ENCODE data around the gene NBEAL1.
"Not testable (repeated sequence)": the region's sequence is repeated elsewhere in the genome, so short reads cannot be mapped to it uniquely, and the experiment has no call there.

Gene NBEAL1

GRCh38 chr2:203090721-203091120 is 76.0 kb downstream of the NBEAL1 start:
- not testable (repeated sequence) for H3K27ac ChIP-seq (ENCODE audit: low read depth, low read length); H3K27me3 ChIP-seq (ENCODE audit: control insufficient read depth in 5 of 5, insufficient read depth in 4 of 5, low read length in 5 of 5); H3K9ac ChIP-seq (ENCODE audit: low read length in 5 of 5); H3K9me3 ChIP-seq (ENCODE audit: control insufficient read depth in 5 of 5, low read length in 5 of 5); H3K4me3 ChIP-seq (ENCODE audit: low read depth in 1 of 5, low read length in 5 of 5); H3K4me1 ChIP-seq (ENCODE audit: control insufficient read depth in 5 of 5, insufficient read depth in 5 of 5, low read length in 5 of 5)
- peaks cover 0 to 21% (median 13%) of the 10 kb centered on the region in 5 donors for H3K36me3 ChIP-seq (ENCODE audit: control insufficient read depth in 5 of 5, insufficient read depth in 5 of 5, low read length in 5 of 5)

GRCh38 chr2:203097735-203098134 is 83.1 kb downstream of the NBEAL1 start:
- Histone ChIP-seq H3K36me3 (ENCODE audit: control insufficient read depth in 5 of 5, insufficient read depth in 5 of 5, low read length in 5 of 5) (peaks cover 16 to 45% (median 32%) of the 10 kb centered on the region in 5 donors), H3K27ac (ENCODE audit: low read depth, low read length) (no peak overlapping the region), H3K9me3 (ENCODE audit: control insufficient read depth in 5 of 5, low read length in 5 of 5) (no peaks in the 10 kb centered on the region), H3K4me3 (ENCODE audit: low read depth in 1 of 5, low read length in 5 of 5) (no peak overlapping the region), H3K9ac (ENCODE audit: low read length in 5 of 5) (no peak overlapping the region), H3K4me1 (ENCODE audit: control insufficient read depth in 5 of 5, insufficient read depth in 5 of 5, low read length in 5 of 5) (no peaks in the 10 kb centered on the region), H3K27me3 (ENCODE audit: control insufficient read depth in 5 of 5, insufficient read depth in 4 of 5, low read length in 5 of 5) (no peaks in the 10 kb centered on the region)

- peaks cover 21 to 49% (median 44%) of the 10 kb centered on the region in 5 donors for H3K36me3 ChIP-seq (ENCODE audit: control insufficient read depth in 5 of 5, insufficient read depth in 5 of 5, low read length in 5 of 5)
- H3K4me1 ChIP-seq (ENCODE audit: control insufficient read depth in 5 of 5, insufficient read depth in 5 of 5, low read length in 5 of 5); H3K27ac ChIP-seq (ENCODE audit: low read depth, low read length); H3K27me3 ChIP-seq (ENCODE audit: control insufficient read depth in 5 of 5, insufficient read depth in 4 of 5, low read length in 5 of 5); H3K4me3 ChIP-seq (ENCODE audit: low read depth in 1 of 5, low read length in 5 of 5); H3K9ac ChIP-seq (ENCODE audit: low read length in 5 of 5): not testable (repeated sequence)
- peaks cover 0 to 12% (median 2%) of the 10 kb centered on the region in 5 donors for H3K9me3 ChIP-seq (ENCODE audit: control insufficient read depth in 5 of 5, low read length in 5 of 5)
Observed at GRCh38 chr2:203102357-203102756, 87.7 kb downstream of the NBEAL1 start.

GRCh38 chr2:203104273-203104672 is 89.6 kb downstream of the NBEAL1 start:
- Histone ChIP-seq H3K36me3 (ENCODE audit: control insufficient read depth in 5 of 5, insufficient read depth in 5 of 5, low read length in 5 of 5) (peaks cover 33 to 65% (median 49%) of the 10 kb centered on the region in 5 donors), H3K4me3 (ENCODE audit: low read depth in 1 of 5, low read length in 5 of 5) (no peak overlapping the region)

GRCh38 chr2:203105996-203106395 is 91.3 kb downstream of the NBEAL1 start:
- Histone ChIP-seq H3K4me1 (ENCODE audit: control insufficient read depth in 5 of 5, insufficient read depth in 5 of 5, low read length in 5 of 5) (no peaks in the 10 kb centered on the region), H3K9ac (ENCODE audit: low read length in 5 of 5) (no peak overlapping the region), H3K4me3 (ENCODE audit: low read depth in 1 of 5, low read length in 5 of 5) (no peak overlapping the region), H3K27ac (ENCODE audit: low read depth, low read length) (no peak overlapping the region), H3K27me3 (ENCODE audit: control insufficient read depth in 5 of 5, insufficient read depth in 4 of 5, low read length in 5 of 5) (no peaks in the 10 kb centered on the region), H3K9me3 (ENCODE audit: control insufficient read depth in 5 of 5, low read length in 5 of 5) (peaks cover 0 to 12% (median 2%) of the 10 kb centered on the region in 5 donors), H3K36me3 (ENCODE audit: control insufficient read depth in 5 of 5, insufficient read depth in 5 of 5, low read length in 5 of 5) (peaks cover 33 to 56% (median 44%) of the 10 kb centered on the region in 5 donors)

More at GRCh38 chr2:203104273-203104672, 89.6 kb downstream of the NBEAL1 start:
- H3K27me3 ChIP-seq (ENCODE audit: control insufficient read depth in 5 of 5, insufficient read depth in 4 of 5, low read length in 5 of 5) = no peaks in the 10 kb centered on the region
- H3K9me3 ChIP-seq (ENCODE audit: control insufficient read depth in 5 of 5, low read length in 5 of 5) = peaks cover 0 to 12% (median 2%) of the 10 kb centered on the region in 5 donors
- no peak overlapping the region for H3K9ac ChIP-seq (ENCODE audit: low read length in 5 of 5)
- no peaks in the 10 kb centered on the region for H3K4me1 ChIP-seq (ENCODE audit: control insufficient read depth in 5 of 5, insufficient read depth in 5 of 5, low read length in 5 of 5)
- H3K27ac ChIP-seq (ENCODE audit: low read depth, low read length) = no peak overlapping the region

- H3K9ac ChIP-seq (ENCODE audit: low read length in 5 of 5); H3K9me3 ChIP-seq (ENCODE audit: control insufficient read depth in 5 of 5, low read length in 5 of 5); H3K4me3 ChIP-seq (ENCODE audit: low read depth in 1 of 5, low read length in 5 of 5); H3K27me3 ChIP-seq (ENCODE audit: control insufficient read depth in 5 of 5, insufficient read depth in 4 of 5, low read length in 5 of 5); H3K27ac ChIP-seq (ENCODE audit: low read depth, low read length); H3K4me1 ChIP-seq (ENCODE audit: control insufficient read depth in 5 of 5, insufficient read depth in 5 of 5, low read length in 5 of 5): not testable (repeated sequence)
- peaks cover 35 to 65% (median 61%) of the 10 kb centered on the region in 5 donors for H3K36me3 ChIP-seq (ENCODE audit: control insufficient read depth in 5 of 5, insufficient read depth in 5 of 5, low read length in 5 of 5)
Observed at GRCh38 chr2:203110496-203110895, 95.8 kb downstream of the NBEAL1 start.

GRCh38 chr2:203112342-203112741 is 97.7 kb downstream of the NBEAL1 start:
- Histone ChIP-seq H3K9ac (ENCODE audit: low read length in 5 of 5) (no peak overlapping the region), H3K4me1 (ENCODE audit: control insufficient read depth in 5 of 5, insufficient read depth in 5 of 5, low read length in 5 of 5) (no peaks in the 10 kb centered on the region), H3K36me3 (ENCODE audit: control insufficient read depth in 5 of 5, insufficient read depth in 5 of 5, low read length in 5 of 5) (peaks cover 33 to 65% (median 64%) of the 10 kb centered on the region in 5 donors), H3K4me3 (ENCODE audit: low read depth in 1 of 5, low read length in 5 of 5) (no peak overlapping the region), H3K27ac (ENCODE audit: low read depth, low read length) (no peak overlapping the region), H3K27me3 (ENCODE audit: control insufficient read depth in 5 of 5, insufficient read depth in 4 of 5, low read length in 5 of 5) (no peaks in the 10 kb centered on the region), H3K9me3 (ENCODE audit: control insufficient read depth in 5 of 5, low read length in 5 of 5) (no peaks in the 10 kb centered on the region)

GRCh38 chr2:203115201-203115700 is 100.6 kb downstream of the NBEAL1 start:
- H3K36me3 ChIP-seq (ENCODE audit: control insufficient read depth in 5 of 5, insufficient read depth in 5 of 5, low read length in 5 of 5) = peaks cover 28 to 50% (median 41%) of the 10 kb centered on the region in 5 donors
- not testable (repeated sequence) for H3K4me3 ChIP-seq (ENCODE audit: low read depth in 1 of 5, low read length in 5 of 5); H3K9ac ChIP-seq (ENCODE audit: low read length in 5 of 5); H3K27me3 ChIP-seq (ENCODE audit: control insufficient read depth in 5 of 5, insufficient read depth in 4 of 5, low read length in 5 of 5); H3K27ac ChIP-seq (ENCODE audit: low read depth, low read length); H3K4me1 ChIP-seq (ENCODE audit: control insufficient read depth in 5 of 5, insufficient read depth in 5 of 5, low read length in 5 of 5); H3K9me3 ChIP-seq (ENCODE audit: control insufficient read depth in 5 of 5, low read length in 5 of 5)

- Histone ChIP-seq H3K4me3 (ENCODE audit: low read depth in 1 of 5, low read length in 5 of 5) (no peak overlapping the region), H3K4me1 (ENCODE audit: control insufficient read depth in 5 of 5, insufficient read depth in 5 of 5, low read length in 5 of 5) (no peaks in the 10 kb centered on the region), H3K9me3 (ENCODE audit: control insufficient read depth in 5 of 5, low read length in 5 of 5) (no peaks in the 10 kb centered on the region), H3K9ac (ENCODE audit: low read length in 5 of 5) (no peak overlapping the region), H3K27ac (ENCODE audit: low read depth, low read length) (no peak overlapping the region), H3K27me3 (ENCODE audit: control insufficient read depth in 5 of 5, insufficient read depth in 4 of 5, low read length in 5 of 5) (no peaks in the 10 kb centered on the region), H3K36me3 (ENCODE audit: control insufficient read depth in 5 of 5, insufficient read depth in 5 of 5, low read length in 5 of 5) (peaks cover 15 to 45% (median 40%) of the 10 kb centered on the region in 5 donors)
Observed at GRCh38 chr2:203122317-203122986, 107.8 kb downstream of the NBEAL1 start.

- Histone ChIP-seq H3K9ac (ENCODE audit: low read length in 5 of 5) (no peak overlapping the region), H3K9me3 (ENCODE audit: control insufficient read depth in 5 of 5, low read length in 5 of 5) (no peaks in the 10 kb centered on the region), H3K27me3 (ENCODE audit: control insufficient read depth in 5 of 5, insufficient read depth in 4 of 5, low read length in 5 of 5) (no peaks in the 10 kb centered on the region), H3K27ac (ENCODE audit: low read depth, low read length) (no peak overlapping the region), H3K4me3 (ENCODE audit: low read depth in 1 of 5, low read length in 5 of 5) (no peak overlapping the region), H3K36me3 (ENCODE audit: control insufficient read depth in 5 of 5, insufficient read depth in 5 of 5, low read length in 5 of 5) (peaks cover 27 to 75% (median 60%) of the 10 kb centered on the region in 5 donors), H3K4me1 (ENCODE audit: control insufficient read depth in 5 of 5, insufficient read depth in 5 of 5, low read length in 5 of 5) (no peaks in the 10 kb centered on the region)
Observed at GRCh38 chr2:203126996-203127395, 112.3 kb downstream of the NBEAL1 start.

Data from subcutaneous abdominal adipose tissue (tissue), 5 donors.